Stimulated activated CD4-positive, alpha-beta T cell treated with anti-CD3 and anti-CD28 coated beads, Interleukin-15, amount 100 ng/mL, for 24 hours (primary cell): ENCODE data around the gene ZNF511.
"Not testable (repeated sequence)": the region's sequence is repeated elsewhere in the genome, so short reads cannot be mapped to it uniquely, and the experiment has no call there.

Experiments
- DNase-seq: peaks from one replicate; pipeline ENCODE4 v3.0.0-alpha.2; 2020

ZNF511 gene

GRCh38 chr10:133308421-133309099 lies at the start of gene ZNF511, which contains the start of gene TUBGCP2:
TSS of gene ZNF511 (plus strand) at chr10:133308914. CDS start at chr10:133308944, 30 bp downstream.
TSS of gene TUBGCP2 (minus strand) at chr10:133308872. CDS start at chr10:133302941, 5,931 bp downstream.
- DNase-seq, result peak; percentile 91

- no peak for DNase-seq
Measured at GRCh38 chr10:133259602-133259989, 49.1 kb upstream of the ZNF511 start.

GRCh38 chr10:133260895-133261725 lies 47.6 kb upstream of the ZNF511 start:
- DNase-seq, result peak; percentile 78

GRCh38 chr10:133261726-133262325 lies 46.9 kb upstream of the ZNF511 start:
- peak; percentile 90 for DNase-seq

GRCh38 chr10:133262696-133263095 lies 46.0 kb upstream of the ZNF511 start:
- no peak for DNase-seq

GRCh38 chr10:133263674-133264073 lies 45.0 kb upstream of the ZNF511 start:
- DNase-seq, result no peak

- DNase-seq, result no peak
Measured at GRCh38 chr10:133264461-133264860, 44.3 kb upstream of the ZNF511 start.

GRCh38 chr10:133265052-133265451 lies 43.7 kb upstream of the ZNF511 start:
- not testable (repeated sequence) for DNase-seq

- no peak for DNase-seq
Measured at GRCh38 chr10:133266056-133266795, 42.5 kb upstream of the ZNF511 start.

GRCh38 chr10:133267293-133267692 lies 41.4 kb upstream of the ZNF511 start:
- DNase-seq, result no peak

GRCh38 chr10:133267829-133268228 lies 40.9 kb upstream of the ZNF511 start:
- no peak for DNase-seq

- DNase-seq, result no peak
Measured at GRCh38 chr10:133268532-133268931, 40.2 kb upstream of the ZNF511 start.

- no peak for DNase-seq
Measured at GRCh38 chr10:133269367-133269766, 39.3 kb upstream of the ZNF511 start.

- DNase-seq, result no peak
Measured at GRCh38 chr10:133270204-133270603, 38.5 kb upstream of the ZNF511 start.

- DNase-seq, result no peak
Measured at GRCh38 chr10:133270773-133271297, 37.9 kb upstream of the ZNF511 start.

- no peak for DNase-seq
Measured at GRCh38 chr10:133271521-133272300, 37.0 kb upstream of the ZNF511 start.

- DNase-seq, result no peak
Measured at GRCh38 chr10:133272301-133272963, 36.3 kb upstream of the ZNF511 start.

GRCh38 chr10:133272964-133273420 lies 35.7 kb upstream of the ZNF511 start:
- no peak for DNase-seq

- DNase-seq, result no peak
Measured at GRCh38 chr10:133273534-133274143, 35.1 kb upstream of the ZNF511 start.
